RKO (cell line): ENCODE measurements around the gene UQCRHL.

Experiments used
- DNase-seq: peaks from one replicate; pipeline ENCODE4 v3.0.0-alpha.2; 2016; ENCODE audit warnings: low spot score

Gene UQCRHL

GRCh38 chr1:15758343-15758931, 49.0 kb downstream of the UQCRHL start, which contains the start of gene FBLIM1:
Gene FBLIM1, plus strand, starts transcription at chr1:15758795. Its CDS starts 6,189 bp downstream, at chr1:15764984.
- no peak for DNase-seq

GRCh38 chr1:15757575-15758342, 49.7 kb downstream of the UQCRHL start:
- no peak for DNase-seq
